ENCODE data around the gene HSD17B2. TPM values are rescaled to one million over a fixed set of nuclear protein-coding genes. Genes with fewer than 3 reads are reported as not detected.
"Not testable (repeated sequence)": the region's sequence is repeated elsewhere in the genome, so short reads cannot be mapped to it uniquely, and the experiment has no call there.

The HSD17B2 gene
- total RNA-seq, 1 experiment from 2014 or later: 3.1 TPM

- CTCF ChIA-PET: no interaction called here
- no peaks in the 10 kb centered on the region for H3K36me3 ChIP-seq (ENCODE audit: low read depth, low read length)
- no peaks in the 10 kb centered on the region for H3K27me3 ChIP-seq (ENCODE audit: low read length)
- no peak overlapping the region for H3K4me3 ChIP-seq (ENCODE audit: low read length)
- POLR2A ChIA-PET (ENCODE audit: unreplicated experiment): no interaction called here
- no peak for TF ChIP-seq CTCF (conservative IDR thresholded peaks at IDR 0.05; ENCODE audit: low read depth, low read length)
- H2AFZ ChIP-seq (ENCODE audit: low read length): no peak overlapping the region
- H3F3A ChIP-seq (ENCODE audit: low read length, unreplicated experiment): no peaks in the 10 kb centered on the region
- ATAC-seq (no peak), DNase-seq (no peak)
- no TSS peak for BruUV-seq (replicated peaks)
- no peak overlapping the region for H3K9ac ChIP-seq (ENCODE audit: low read length)
- H3K4me1 ChIP-seq (ENCODE audit: insufficient read depth, low read length): peaks cover 10% of the 10 kb centered on the region
- H4K20me1 ChIP-seq (ENCODE audit: low read length): no peaks in the 10 kb centered on the region
- H3K79me2 ChIP-seq (ENCODE audit: low read length): no peaks in the 10 kb centered on the region
- H3K4me2 ChIP-seq (ENCODE audit: low read length): no peak overlapping the region
- no peaks in the 10 kb centered on the region for H3K9me3 ChIP-seq (ENCODE audit: low read length)
- H3K27ac ChIP-seq (ENCODE audit: low read length): no peak overlapping the region
- no peaks in the 10 kb centered on the region for H3K9me2 ChIP-seq (replicated peaks; ENCODE audit: low read length)
- intact Hi-C loops (cut with micrococcal nuclease): no loop called here
Measured at GRCh38 chr16:82108100-82108499, 73.0 kb downstream of the HSD17B2 start.

GRCh38 chr16:82108774-82109173, 73.7 kb downstream of the HSD17B2 start:
- CTCF ChIA-PET: no interaction called here
- H3F3A ChIP-seq (ENCODE audit: low read length, unreplicated experiment): no peaks in the 10 kb centered on the region

GRCh38 chr16:82109266-82109665, 74.2 kb downstream of the HSD17B2 start:
- intact Hi-C loops (cut with micrococcal nuclease); ATAC-seq: not testable (repeated sequence)

More at GRCh38 chr16:82108774-82109173, 73.7 kb downstream of the HSD17B2 start:
- no peaks in the 10 kb centered on the region for H3K27me3 ChIP-seq (ENCODE audit: low read length)
- POLR2A ChIA-PET (ENCODE audit: unreplicated experiment): no interaction called here
- H3K4me2 ChIP-seq (ENCODE audit: low read length): no peak overlapping the region
- H3K4me1 ChIP-seq (ENCODE audit: insufficient read depth, low read length): peaks cover 10% of the 10 kb centered on the region
- no peak for TF ChIP-seq CTCF (conservative IDR thresholded peaks at IDR 0.05; ENCODE audit: low read depth, low read length)
- TF ChIP-seq EZH2phosphoT487 (IDR thresholded peaks at IDR 0.05; ENCODE audit: borderline replicate concordance, low read length): no peak
- no peak for TF ChIP-seq EZH2 (IDR thresholded peaks at IDR 0.05; ENCODE audit: low read length, unreplicated experiment)
- intact Hi-C loops (cut with micrococcal nuclease): no loop called here
- no peaks in the 10 kb centered on the region for H3K9me2 ChIP-seq (replicated peaks; ENCODE audit: low read length)
- no peak overlapping the region for H3K9ac ChIP-seq (ENCODE audit: low read length)
- no peak overlapping the region for H3K27ac ChIP-seq (ENCODE audit: low read length)
- no peaks in the 10 kb centered on the region for H3K79me2 ChIP-seq (ENCODE audit: low read length)
- BruUV-seq (replicated peaks): no TSS peak
- no peaks in the 10 kb centered on the region for H3K9me3 ChIP-seq (ENCODE audit: low read length)
- ATAC-seq (no peak), DNase-seq (no peak)
- no peak overlapping the region for H3K4me3 ChIP-seq (ENCODE audit: low read length)
- no peak overlapping the region for H2AFZ ChIP-seq (ENCODE audit: low read length)
- no peaks in the 10 kb centered on the region for H4K20me1 ChIP-seq (ENCODE audit: low read length)
- no peaks in the 10 kb centered on the region for H3K36me3 ChIP-seq (ENCODE audit: low read depth, low read length)

More at GRCh38 chr16:82109266-82109665, 74.2 kb downstream of the HSD17B2 start:
- H3K27ac ChIP-seq (ENCODE audit: low read length); H4K20me1 ChIP-seq (ENCODE audit: low read length); H3K9me3 ChIP-seq (ENCODE audit: low read length); H3K9ac ChIP-seq (ENCODE audit: low read length); DNase-seq; H3K27me3 ChIP-seq (ENCODE audit: low read length); H3K4me1 ChIP-seq (ENCODE audit: insufficient read depth, low read length); H3K36me3 ChIP-seq (ENCODE audit: low read depth, low read length); H3K79me2 ChIP-seq (ENCODE audit: low read length); H2AFZ ChIP-seq (ENCODE audit: low read length); H3F3A ChIP-seq (ENCODE audit: low read length, unreplicated experiment); CTCF ChIA-PET; POLR2A ChIA-PET (ENCODE audit: unreplicated experiment); H3K4me2 ChIP-seq (ENCODE audit: low read length); BruUV-seq (replicated peaks); H3K9me2 ChIP-seq (replicated peaks; ENCODE audit: low read length); H3K4me3 ChIP-seq (ENCODE audit: low read length): not testable (repeated sequence)
